GM18520 (cell line): ENCODE measurements around the gene NHLRC4.

Experiments
- ATAC-seq: cut with Tn5 transposase; IDR thresholded peaks from one replicate; pipeline ENCODE4 v1.9.1; 2021; ENCODE audit not compliant: unreplicated experiment

NHLRC4 gene

DNA sequence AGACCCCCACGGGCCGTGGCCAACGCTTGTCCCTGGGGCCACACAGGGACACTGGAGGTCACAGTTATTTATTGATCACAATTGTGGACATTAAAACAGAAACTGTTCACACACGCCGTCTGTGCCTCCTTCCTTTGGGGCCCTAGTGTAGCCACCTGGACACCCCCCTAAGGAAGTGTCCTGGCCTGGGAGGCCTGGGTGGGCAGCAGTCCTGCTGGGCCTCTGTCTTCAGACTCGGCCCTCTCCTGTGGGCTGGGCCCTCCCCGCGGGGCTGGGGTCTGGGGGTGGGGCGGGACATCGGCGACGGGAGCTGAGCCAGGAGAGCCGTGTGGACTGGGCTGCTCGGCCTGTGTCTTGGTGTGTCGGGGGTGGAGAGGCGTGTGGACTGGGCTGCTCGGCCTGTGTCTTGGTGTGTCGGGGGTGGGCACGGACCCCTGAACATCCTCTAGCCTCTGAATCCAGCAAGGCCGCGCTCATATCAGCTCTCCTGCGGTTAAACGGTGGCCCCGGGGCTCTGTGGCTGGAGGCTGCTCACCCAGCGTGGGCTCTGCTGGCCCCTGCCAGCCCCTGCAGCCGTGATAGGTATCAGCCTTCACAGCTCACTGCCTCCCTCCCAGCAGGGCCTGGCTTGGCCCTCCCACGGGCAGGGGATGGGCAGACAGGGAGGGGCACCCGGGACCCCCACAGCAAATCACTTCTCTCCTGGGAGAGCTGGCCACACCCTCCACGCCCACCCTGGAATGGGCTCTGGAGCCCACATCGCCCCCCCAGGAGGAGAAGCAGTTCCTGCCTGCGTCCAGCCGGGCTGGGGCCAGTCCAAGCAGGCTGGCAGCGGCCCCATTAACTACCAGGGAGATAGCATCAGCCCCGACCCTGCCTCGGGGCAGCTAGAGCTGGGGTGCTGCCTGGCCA is 1.1 kb upstream of the NHLRC4 start:
- ATAC-seq = no peak

DNA sequence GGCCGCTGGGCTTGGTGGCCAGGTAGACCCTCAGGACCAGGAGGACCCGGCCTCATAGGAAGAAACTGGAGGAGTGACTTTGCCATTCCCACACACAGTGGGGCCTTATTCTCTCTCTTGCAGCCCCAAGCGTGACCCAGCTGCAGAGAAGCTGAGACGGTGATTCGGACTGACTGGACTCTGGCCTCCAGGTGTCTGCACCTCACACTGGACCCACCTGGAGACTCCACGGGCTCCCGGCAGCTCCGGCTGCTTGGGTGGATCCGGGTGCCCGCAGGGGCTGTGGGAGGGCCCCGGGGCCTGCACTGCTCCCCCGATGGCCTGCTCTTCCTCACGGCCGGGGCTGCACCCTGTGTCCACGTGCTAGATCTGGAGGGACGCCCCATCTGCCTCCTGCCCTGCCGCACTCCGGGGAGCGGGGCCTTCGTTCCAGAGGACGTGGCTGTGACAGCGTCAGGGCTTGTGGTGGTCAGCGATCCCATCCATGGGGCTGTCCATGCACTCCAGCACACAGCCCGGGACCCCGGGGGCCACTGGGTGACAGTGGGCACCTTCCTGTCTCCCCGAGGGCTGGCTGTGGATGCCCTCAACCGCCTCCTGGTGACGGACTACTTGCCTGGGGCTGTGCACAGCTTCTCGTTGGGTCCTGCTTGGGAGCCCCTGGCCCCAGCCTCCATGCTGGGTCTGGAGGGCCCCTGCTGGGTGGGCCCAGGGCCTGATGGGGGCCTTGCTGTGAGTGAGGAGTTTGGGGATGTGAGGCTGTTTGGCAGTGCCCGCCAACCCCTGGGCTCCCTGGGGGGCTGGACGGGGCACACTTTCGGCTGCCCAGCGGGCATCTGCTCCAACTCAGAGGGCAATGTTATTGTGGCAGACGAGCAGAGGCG is 810 bp downstream of the NHLRC4 start:
- ATAC-seq = no peak

DNA sequence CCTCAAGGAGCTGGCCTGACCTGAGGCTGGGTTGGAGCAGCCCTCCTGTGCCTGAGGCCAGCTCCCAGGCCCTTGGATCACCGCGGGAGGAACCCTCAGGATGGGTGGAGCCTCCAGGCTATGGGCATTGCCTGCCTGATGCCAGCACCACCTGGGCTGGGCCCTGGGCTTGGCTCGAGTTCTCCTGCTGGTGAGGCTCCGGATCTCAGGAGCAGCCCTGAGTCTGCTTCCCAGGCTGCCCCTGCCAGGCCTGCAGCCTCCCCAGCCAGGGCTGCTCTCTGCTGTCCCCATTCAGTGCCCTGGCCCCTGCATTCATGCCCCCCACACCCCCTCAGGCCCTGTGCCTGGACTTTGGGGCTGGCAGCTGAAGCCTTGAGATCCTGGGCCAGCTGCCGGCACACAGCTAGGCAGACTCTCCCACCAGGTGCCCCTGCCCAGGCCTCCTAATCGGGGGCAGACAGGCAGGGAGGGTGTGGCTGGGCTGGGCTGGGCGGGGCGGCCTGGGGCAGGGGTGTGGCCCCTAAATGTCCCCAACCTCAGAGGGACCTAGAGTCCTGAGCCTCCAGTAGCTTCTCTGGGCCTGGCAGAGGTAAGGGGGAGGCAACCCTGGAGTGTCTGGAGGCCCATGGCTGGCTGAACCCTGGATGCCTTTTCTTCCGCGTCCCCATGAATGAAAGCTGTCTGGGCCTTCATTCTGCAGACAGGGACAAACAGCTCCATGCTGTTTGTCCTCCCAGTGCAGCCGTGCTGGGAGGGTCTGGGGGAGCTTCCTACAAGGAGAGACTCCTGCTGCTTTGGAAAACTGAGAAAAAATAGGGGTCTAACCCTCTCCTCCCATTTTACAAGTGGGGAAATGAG is 1.8 kb downstream of the NHLRC4 start:
- ATAC-seq = no peak

DNA sequence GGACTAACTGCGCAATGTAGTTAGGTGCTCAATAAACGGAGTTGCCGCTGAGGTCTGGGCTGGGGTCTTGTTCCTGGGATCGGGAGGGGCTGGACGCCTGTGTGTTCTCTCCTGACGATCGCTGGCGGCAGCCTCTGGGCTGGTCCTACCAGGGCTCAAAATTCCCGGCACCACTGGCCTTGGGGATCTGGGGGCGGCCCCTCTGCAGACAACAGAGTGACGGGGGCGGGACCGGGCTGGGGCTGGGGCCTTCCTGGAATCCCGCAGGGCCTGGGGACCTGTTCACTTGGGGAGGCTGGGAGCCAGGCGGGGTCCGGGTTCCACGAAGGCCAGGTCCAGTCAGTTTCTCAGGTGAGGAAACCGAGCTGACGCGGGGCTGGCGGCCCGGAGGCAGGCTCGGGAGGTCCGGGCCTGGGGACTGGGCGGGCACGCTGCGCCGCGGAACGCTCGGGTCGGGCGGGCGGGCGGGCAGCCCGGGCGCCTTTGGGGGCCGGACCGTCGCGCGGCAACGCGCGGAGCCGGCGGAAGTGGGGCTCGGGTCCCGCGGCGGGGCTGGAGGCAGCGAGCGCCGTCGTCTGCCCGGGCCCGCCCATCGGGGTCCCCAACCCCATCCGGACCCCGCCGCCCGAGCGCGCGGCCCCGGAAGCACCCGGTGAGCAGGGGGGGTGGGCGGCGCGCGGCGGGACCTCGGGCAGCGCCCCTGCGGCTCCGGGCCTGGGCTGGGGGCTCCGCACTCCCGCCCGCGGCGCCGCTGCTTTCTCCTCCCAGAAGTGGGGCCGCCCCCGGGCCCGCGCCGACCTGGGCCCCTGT is 2.8 kb downstream of the NHLRC4 start, which contains the start of gene PIGQ:
Gene PIGQ (plus strand): TSS at position 524 of the 810 bp plus-strand sequence. CDS start 4,107 bp downstream, outside the sequence.
- no peak for ATAC-seq

DNA sequence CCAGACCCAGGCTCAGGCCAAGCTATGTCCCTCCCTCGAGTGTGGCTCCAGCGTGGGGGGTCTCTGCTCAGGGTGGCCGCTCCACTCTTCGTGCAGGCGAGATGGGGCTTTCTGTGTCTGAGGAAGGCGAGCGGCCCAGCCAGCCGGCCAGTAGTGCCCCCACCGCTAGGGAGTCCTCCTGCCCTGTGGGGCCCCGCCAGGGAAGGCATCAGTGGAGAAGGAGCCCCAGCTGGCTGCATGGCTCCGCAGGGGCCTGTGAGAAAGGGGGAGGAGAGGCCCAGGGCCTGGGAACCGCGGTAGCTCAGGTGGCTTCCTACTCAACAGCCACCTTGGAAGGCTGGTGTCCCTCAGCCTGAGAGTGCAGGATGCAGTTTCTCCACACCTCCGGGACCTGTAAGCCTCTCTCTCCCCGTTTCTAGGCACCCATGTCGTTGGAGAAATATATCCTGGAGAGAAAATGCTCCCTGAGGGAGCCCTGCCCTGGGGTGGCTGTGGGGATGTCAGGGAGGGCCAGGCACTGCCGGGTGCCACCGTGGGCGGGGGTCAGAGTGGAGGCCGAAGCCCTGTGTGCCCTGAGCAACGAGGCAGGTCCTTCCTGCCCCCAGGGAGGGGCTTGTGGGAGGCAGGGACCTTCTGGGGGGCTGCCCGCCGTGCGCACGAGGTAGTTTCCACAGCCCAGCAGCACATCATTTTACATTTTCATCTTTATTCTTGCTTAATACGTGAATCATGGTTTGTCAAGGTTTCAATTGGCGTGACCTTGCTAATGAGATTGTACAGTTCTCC is 6.3 kb downstream of the NHLRC4 start:
- ATAC-seq = no peak

- ATAC-seq = no peak
Measured at GRCh38 chr16:574021-574760, 7.4 kb downstream of the NHLRC4 start.

DNA sequence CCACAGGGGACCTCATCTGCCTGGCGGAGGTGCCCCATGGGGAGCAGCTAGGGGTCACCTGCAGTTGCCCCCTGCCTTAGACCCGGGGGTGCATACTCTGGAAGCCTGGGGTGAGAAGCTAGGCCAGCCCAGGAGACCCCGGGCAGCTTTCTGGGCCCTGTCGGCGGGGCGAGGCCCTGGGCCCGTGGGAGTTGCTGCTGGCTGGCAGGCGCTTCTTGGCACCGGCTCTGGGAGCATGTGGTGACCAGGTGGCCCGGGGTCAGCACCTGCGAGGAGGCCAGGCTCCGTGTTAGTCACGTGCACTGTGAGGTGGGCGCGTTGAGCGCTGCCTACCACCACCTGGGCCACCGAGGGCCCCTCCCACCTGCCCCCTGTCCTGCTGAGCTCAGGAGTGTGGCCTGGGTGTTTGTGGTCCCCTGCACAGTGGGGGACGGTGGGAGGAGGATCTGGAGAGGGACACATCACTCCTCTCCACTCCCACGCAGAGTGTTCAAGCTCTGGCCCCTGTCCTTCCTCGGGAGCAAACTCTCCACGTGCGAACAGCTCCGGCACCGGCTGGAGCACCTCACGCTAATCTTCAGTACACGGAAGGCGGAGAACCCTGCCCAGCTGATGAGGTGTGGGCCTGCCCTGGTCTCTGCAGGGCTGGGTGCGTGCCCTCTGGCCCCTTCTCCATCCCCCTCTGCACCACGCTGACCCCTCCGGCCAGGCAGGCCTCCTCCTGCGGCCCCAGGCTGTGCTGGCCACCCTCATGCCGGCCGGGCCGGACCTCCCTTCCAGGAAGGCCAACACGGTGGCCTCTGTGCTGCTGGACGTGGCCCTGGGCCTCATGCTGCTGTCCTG is 8.8 kb downstream of the NHLRC4 start:
- ATAC-seq = no peak

DNA sequence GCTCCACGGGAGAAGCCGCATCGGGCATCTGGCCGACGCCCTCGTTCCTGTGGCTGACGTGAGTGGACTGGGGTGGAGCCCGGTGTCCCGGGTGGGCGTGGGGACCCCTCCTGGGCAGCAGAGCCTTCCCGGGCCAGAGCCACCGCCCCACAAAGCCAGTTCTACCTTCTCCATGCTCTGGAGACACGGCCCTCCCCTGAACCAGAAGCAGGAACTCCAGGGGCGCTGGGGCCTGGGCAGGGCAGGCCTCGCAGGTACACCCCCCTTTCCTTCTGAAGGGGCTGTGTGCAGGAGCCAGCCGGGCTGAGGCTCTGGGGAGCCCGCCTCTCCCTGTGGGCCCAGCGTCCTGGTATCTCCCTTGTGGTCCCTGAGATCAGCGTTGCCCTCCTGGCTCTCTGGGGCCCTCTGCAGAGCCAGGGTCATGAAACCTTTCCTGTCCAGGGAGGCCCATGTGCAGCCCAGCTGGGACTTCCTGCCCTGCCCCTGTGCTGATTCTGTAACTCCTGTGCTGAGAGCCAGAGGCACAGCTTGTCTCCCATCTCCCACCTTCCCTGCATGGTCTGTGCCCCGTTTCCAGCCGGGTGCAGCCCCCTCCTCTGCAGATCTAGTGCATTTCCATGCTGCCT is 9.5 kb downstream of the NHLRC4 start:
- ATAC-seq = no peak

DNA sequence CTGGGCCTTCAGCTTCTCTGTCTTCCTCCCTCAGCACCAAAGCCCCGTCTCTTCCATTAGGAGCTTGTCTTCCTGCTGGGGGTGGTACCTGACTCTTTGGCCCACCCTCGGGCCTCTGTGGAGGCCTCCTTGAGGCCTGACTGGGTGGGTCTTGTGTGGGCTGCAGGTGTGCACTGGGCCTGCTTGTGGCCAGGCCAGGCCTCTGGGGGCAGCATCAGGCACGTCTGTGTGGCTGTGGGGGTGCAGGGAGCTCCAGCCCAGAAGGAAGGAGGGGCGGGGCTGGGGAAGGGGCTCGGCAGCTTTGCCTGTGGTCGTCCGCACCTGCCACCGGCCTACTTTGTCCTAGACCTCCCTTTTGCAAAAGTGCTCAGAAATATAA is 10.0 kb downstream of the NHLRC4 start:
- ATAC-seq = no peak

GRCh38 chr16:577796-578195 is 11.0 kb downstream of the NHLRC4 start:
- no peak for ATAC-seq

DNA sequence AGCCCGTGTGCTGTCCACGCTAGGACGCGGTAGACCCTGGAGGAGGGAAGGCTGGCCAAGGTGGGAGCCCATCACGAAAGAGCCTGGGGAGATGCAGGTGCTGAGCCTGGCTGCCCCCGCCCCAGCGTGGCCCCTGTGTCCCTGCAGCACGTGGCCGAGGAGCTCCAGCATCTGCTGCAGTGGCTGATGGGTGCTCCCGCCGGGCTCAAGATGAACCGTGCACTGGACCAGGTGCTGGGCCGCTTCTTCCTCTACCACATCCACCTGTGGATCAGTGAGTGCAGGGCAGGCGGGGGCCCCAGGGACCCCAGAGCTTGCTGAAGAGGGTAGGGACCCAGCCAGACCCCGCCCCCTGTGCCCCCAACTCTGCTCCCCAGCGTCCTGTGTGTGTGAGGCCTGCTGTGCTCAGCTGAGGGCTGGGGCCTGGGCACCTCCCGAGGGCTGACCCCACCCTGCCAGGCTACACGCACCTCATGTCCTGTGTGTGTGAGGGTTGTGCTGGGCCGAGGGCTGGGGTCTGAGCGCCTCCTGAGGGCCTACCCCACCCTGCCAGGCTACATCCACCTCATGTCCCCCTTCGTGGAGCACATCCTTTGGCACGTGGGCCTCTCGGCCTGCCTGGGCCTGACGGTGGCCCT is 11.5 kb downstream of the NHLRC4 start:
- no peak for ATAC-seq

DNA sequence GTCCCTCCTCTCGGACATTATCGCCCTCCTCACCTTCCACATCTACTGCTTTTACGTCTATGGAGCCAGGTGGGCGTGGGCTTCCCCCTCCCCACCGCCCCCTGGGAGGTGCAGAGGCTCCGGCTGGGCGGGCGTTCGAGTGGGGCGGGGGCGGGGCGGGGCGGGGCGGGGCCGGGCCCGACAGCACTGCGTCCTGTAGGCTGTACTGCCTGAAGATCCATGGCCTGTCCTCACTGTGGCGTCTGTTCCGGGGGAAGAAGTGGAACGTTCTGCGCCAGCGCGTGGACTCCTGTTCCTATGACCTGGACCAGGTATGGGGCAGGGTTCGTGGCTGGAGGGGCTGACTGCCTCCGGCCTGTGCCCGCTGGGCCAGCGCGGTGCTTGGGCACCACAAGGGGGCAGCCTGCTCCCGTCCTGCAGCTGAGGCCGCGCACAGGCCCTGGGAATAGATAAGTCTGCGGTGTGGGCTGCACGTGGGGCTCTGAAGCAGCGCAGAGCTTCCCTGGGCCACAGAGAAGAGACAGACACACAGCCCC is 12.1 kb downstream of the NHLRC4 start:
- no peak for ATAC-seq

- ATAC-seq = no peak
Measured at GRCh38 chr16:580141-580945, 13.5 kb downstream of the NHLRC4 start.

GRCh38 chr16:580946-581498 is 14.2 kb downstream of the NHLRC4 start:
- no peak for ATAC-seq

DNA sequence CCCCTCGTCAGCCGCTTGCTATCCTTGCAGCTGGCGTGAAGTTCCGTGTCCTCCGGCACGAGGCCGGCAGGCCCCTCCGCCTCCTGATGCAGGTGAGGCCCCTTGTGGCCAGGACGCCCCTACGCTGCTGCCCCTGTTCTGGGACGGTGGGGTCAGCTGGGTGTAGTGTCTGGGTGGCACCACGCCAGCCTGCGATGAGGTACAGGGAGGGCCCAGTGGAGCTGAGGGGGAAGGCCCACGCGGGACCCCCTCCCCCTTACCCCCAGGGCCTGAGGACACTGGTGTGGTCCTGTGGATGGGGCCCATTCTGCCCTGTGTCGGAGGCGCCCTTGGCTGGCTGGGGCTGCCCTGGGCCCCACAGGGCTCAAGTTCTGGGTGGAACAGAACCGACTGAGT is 15.4 kb downstream of the NHLRC4 start:
- no peak for ATAC-seq
